NOMO-1 (cell line): ENCODE data around the gene GNA15.
"Not testable (repeated sequence)": the region's sequence is repeated elsewhere in the genome, so short reads cannot be mapped to it uniquely, and the experiment has no call there.

Experiments used
- DNase-seq, 2 experiments: peaks; one replicate each; lab custom pipeline; 2025; ENCODE audit not compliant: unreplicated experiment in 2 of 2; lab: John Stamatoyannopoulos, UW

The GNA15 gene

DNA sequence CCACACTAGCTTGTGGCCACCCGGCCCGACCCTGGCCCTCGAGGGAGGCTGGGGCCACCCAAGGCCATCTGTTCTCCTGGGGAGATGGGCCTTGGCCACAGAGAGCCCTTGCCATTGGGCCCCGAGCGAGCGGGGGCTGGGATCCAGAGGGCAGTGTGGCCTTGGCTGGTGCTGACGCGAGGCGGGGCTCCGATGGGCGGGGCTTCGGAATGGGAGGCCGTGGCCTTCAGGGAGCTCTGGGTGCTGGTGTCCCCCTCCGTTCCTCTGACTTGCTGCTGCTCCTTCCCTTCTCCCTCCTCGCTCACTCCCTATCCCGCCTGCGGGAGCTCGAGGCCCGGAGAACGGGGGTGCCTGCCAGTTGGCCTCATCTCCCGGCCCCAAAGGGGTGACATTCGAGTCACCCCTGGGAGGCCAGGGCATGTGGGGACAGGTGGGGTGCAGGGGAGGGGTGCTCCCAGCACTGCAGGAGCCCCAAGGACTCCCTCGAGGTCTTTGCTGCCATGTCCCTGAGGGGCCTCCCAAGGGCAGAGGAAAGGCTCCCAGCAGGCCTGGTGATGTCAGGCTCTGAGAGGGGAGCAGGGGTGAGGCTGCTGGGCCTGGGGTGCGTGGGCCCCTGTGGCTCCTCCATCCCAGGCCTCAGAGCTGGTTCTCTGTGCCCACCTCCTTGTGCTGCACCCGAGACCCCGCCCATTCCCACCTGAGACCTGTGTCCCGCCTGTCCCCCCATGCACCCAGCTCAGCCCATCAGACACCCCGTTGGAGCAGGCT lies 54.1 kb downstream of the GNA15 start:
- no peak for DNase-seq

GRCh38 chr19:3190470-3190770 lies 54.6 kb downstream of the GNA15 start:
- no peak for DNase-seq

DNA sequence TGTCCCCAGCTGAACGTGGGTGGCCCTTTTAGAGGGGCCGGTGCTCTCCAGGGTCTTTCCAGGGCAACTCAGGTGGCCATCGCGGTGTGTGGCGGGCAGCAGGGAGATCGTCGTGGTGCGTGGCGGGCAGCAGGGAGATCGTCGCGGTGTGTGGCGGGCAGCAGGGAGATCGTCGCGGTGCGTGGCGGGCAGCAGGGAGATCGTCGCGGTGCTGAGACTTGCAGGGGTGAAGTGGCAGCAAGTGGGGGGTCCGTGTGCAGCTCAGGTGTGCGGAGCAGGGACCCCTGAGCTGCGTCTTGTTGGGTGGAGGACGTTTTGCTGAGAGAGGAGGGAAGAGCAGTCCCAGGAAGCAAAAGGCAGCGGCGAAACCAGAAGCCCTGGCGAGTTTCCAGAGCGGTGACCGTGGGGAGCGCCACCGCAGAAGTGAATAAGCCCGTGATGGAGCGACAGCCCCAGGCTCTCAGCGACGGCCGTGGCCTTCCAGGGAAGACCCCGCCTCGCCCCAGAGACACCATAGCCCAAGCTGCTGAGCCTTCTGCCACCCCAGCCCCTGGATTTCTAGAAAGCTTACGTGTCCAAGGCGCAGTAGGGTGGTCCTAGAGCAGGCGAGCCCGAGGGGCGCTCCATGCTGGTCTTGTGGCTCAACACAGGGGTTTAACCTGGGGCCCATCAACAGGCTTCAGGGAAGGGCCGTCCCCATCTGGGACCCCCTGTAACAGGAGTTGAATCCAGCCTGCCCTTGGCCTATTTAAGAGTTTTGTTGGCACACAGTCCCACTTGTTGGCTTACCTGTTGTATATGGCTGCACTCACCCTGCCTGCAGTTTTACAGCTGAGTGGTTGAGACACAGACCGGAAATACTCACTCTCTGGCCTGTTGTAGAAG lies 55.3 kb downstream of the GNA15 start:
- DNase-seq = no peak

DNA sequence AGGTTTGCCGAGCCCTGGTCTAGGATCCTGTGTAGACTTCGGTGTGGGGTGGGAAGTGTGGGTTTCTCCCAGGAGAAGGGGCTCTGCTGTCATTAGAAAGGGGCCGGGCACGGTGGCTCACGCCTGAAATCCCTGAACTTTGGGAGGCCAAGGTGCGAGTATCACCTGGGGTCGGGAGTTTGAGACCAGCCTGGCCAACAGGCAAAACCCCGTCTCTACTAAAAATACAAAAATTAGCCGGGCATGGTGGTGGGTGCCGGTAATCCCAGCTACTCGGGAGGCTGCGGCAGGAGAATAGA lies 55.9 kb downstream of the GNA15 start:
- DNase-seq = not testable (repeated sequence)

DNA sequence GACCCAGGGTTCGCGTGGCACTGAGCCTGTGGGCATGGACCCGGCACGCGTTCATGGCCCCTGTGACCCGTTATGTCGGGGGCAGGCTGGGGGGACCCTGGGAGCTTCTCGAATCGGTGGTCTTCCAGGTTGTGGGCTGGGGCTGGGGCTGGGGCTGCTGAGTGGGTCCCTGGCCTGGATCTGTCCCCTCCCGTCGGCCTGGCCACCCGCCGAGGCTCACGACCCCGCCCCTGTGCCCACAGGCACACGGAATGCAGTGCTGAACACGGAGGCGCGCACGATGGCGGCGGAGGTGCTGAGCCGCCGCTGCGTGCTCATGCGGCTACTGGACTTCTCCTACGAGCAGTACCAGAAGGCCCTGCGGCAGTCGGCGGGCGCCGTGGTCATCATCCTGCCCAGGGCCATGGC lies 56.4 kb downstream of the GNA15 start:
- no peak for DNase-seq

DNA sequence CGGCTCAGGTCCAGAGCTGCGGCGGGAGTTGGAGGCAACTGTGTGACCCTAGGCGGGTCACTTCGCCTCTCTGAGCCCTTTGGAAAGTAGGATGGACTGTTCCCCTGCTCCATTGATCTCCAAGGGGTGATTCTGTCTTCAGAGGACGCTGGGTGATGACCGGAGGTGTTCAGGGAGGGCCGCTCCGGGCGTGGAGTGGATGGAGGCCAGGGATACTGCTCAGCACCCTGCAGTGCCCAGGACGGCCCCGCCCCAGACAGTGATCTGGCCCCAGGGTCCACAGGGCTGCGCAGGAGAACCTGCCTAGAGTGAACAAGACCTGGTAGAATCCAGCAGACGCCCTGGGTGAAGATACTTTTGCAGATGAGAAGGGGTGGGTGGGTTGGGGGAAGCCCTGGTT lies 56.9 kb downstream of the GNA15 start:
- DNase-seq = no peak

DNA sequence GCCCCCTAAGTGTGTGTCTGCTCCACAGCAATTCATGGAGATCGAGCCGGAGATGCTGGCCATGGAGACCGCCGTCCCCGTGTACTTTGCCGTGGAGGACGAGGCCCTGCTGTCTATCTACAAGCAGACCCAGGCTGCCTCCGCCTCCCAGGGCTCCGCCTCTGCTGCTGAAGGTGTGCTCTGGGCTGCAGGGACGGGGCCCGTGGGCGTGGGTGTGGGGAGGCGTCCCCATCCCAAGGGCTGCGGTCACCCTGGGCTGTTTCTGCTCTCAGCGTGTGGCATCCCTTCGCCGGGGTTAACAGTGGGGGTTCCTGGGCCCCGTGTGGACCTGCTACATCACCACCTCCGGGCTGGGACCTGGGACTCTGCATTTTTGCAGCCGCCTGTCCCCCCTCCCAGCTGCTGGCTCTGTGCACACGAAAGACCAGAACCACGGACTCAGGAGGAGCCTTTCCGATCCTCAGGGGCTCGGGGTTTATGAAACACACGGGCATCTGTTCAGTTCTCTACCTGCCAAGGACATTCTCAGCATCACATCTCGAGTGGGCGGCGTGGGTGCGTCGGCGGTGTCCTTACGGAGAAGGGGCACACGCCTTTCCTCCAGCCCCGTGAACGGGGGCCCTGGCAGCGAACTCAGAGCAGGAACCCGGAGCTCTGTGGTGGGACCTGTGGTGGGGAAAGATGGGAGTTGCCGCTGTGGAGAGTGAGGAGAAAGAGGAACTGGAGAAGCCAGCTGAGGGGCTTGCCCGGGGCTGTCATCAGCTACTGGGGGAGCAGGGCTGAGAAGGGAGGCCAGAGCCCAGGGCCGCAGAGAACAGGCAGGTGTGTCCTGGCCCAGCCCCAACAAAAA lies 57.6 kb downstream of the GNA15 start:
- peak in 1 of 2 experiments; percentile 4 for DNase-seq

DNA sequence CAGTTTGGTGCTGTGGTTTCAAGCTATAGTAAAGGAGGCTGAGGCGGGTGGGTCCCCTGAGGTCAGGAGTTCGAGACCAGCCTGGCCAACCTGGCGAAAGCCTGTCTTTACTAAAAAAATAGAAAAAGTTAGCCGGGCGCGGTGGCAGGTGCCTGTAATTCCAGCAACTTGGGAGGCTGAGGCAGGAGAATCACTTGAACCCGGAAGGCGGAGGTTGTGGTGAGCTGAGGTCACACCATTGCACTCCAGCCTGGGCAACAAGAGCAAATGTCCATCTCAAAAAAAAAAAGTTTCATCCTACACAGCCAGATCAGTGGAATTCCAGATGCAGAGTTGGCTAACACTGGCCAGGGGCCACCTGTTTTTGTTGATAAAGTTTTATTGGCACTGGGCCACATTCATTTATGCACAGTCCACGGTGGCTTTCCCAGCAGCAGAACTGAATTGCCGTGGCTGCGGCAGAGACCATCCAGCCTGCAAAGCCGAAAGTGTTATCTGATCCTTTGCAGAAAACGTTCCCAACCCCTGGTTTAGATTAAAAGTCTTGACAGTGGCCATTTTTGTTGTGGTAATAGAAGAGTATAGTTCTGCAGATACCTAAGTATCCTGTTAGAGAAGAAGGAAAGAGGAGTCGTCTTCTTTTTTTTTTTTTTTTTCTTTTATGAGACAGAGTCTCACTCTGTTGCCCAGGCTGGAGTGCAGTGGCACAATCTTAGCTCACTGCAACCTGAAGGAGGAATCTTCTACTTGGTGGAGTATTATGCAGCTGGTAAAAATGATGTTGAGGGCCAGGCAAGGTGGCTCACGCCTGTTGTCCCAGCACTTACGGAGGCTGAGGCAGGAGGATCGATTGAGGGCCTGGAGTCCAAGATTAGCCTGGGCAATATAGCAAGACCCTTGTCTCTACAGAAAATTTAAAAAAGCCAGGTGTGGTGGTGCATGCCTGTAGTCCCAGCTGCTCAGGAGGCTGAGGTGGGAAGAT lies 58.6 kb downstream of the GNA15 start:
- no peak for DNase-seq

GRCh38 chr19:3196064-3196932 lies 60.5 kb downstream of the GNA15 start:
- no peak for DNase-seq

DNA sequence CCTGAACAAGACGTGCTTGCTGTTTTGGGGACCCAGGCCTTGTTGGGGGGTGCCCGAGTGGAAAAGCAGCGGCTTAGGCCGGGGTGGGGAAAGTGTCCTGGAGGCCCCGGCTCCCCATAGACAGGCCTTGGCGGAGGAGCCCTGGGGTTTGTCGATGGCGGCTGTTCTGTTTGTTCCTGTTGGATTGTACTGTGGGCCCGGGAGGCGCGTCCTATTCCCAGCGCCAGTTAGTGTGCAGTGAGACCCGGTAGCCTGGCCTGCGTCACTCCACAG lies 61.0 kb downstream of the GNA15 start:
- DNase-seq = no peak

DNA sequence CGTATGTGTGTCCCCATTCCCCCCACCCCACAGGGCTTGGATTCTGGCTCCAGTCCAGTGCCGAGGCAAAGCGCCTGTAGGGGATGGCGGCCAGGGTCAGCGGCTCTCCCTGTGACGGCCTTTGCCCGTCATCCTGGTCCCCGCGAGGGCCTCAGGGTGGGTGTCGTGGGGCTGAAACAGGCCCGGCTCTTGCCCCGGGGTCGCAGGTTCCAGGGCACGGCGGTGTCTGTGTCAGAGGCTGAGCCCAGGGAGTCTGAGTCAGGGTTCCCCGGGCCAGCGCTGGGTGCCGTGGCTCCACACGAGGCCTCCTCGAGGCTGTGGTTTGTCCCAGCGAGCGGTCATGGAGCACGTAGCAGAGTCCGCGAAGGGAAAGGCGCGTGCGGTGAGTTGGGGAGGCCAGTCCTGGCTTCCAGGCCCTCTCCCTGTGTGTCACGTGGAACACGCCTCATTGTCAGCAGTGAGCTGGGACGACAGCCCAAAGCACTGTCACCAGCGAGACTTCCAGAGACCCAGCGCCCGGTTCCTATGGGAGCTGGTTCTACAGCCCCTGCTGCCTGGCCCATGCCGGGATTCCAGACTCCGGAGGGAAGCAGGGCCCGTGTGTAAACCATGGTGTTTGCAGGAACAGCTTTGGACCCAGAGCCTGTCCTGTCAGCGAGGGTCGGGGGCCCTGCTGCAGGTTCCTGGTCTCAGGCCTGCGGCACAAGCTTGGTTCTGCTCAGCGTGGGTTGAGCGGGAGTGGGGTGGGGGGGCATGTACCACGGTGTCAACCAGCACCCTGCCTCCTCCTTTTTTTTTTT lies 63.3 kb downstream of the GNA15 start:
- DNase-seq = no peak

GRCh38 chr19:3201072-3201700 lies 65.4 kb downstream of the GNA15 start:
- no peak for DNase-seq

GRCh38 chr19:3201911-3202310 lies 66.1 kb downstream of the GNA15 start:
- DNase-seq = no peak

DNA sequence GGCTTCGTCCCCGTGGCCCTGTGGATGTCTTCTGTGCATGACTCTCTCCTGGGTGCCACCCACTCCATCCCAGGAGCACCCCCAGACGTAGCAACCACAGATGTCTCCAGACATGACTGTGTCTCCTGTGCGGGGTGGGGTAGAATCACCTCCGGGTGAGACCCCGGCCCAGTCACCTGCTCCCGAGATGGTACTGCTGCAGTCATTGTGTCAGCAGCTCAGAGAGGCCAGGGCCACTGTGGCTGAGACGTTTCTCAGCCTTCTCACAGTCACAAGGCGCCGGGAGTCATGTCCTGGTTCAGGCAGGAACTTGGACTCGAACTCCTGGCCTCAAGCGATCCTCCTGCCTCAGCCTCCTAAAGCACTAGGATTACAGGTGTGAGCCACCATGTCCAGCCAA lies 66.5 kb downstream of the GNA15 start:
- no peak for DNase-seq

DNA sequence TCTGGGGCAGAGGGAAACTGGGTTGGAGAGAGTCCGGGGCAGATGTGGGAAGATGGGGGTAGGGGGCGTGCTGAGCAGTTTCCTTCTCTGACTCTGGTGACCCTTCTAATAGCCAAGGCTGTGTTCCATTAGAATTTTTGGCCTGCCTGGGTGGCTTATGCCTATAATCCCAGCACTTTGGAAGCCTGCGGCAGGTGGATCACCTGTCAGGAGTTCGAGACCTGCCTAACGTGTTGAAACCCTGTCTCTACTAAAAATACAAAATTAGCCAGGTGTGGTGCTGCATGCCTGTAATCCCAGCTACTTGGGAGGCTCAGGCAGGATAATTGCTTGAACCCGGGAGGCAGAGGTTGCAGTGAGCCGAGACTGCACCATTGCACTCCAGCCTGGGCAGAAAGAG lies 67.1 kb downstream of the GNA15 start:
- not testable (repeated sequence) for DNase-seq

- no peak for DNase-seq
Observed at GRCh38 chr19:3203805-3204645, 68.2 kb downstream of the GNA15 start.

DNA sequence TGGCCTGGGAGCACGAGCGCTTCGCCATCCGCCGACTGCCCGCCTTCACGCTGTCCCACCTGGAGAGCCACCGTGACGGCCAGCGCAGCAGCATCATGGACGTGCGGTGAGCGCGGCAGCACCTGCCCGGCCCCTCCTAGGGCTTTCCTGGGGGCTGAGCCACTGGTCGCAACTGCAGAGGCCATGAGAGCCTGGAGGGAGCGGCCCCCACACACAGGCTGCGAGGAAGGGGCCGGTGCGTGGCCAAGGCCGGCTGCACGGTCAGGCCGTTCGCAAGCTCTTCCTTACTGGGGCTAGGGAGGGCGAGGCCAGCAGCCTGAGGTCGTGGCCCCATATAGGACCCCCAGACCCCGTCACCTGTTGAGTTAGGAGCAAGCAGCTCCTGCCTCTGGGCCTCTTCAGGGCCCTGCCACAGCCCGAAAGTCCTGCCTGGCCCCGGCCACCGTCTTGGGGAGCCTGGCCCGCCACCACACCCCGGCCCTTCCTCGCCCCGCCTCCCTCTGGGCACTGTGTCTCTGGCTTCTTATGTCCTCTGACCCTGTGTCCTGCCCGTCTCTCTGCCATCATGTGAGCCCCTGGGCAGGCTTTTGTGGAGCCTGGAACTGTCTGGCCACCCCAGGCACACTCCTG lies 68.9 kb downstream of the GNA15 start:
- no peak for DNase-seq
